Embryonic facial prominence (tissue), 1 donor: ENCODE measurements around the gene KLK2.

ENCODE experiments used
- DNase-seq: peaks from one replicate; pipeline ENCODE4 v3.0.0-alpha.2; 2016; ENCODE audit errors: extremely low spot score

The KLK2 gene

DNA sequence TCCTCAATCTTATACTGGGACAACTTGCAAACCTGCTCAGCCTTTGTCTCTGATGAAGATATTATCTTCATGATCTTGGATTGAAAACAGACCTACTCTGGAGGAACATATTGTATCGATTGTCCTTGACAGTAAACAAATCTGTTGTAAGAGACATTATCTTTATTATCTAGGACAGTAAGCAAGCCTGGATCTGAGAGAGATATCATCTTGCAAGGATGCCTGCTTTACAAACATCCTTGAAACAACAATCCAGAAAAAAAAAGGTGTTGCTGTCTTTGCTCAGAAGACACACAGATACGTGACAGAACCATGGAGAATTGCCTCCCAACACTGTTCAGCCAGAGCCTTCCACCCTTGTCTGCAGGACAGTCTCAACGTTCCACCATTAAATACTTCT, 22.5 kb upstream of the KLK2 start:
- no peak for DNase-seq

DNA sequence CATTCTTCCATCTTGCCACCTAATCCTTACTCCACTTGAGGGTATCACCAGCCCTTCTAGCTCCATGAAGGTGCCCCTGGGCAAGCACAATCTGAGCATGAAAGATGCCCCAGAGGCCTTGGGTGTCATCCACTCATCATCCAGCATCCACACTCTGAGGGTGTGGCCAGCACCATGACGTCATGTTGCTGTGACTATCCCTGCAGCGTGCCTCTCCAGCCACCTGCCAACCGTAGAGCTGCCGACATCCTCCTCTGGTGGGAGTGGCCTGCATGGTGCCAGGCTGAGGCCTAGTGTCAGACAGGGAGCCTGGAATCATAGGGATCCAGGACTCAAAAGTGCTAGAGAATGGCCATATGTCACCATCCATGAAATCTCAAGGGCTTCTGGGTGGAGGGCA, 21.6 kb upstream of the KLK2 start:
- no peak for DNase-seq

DNA sequence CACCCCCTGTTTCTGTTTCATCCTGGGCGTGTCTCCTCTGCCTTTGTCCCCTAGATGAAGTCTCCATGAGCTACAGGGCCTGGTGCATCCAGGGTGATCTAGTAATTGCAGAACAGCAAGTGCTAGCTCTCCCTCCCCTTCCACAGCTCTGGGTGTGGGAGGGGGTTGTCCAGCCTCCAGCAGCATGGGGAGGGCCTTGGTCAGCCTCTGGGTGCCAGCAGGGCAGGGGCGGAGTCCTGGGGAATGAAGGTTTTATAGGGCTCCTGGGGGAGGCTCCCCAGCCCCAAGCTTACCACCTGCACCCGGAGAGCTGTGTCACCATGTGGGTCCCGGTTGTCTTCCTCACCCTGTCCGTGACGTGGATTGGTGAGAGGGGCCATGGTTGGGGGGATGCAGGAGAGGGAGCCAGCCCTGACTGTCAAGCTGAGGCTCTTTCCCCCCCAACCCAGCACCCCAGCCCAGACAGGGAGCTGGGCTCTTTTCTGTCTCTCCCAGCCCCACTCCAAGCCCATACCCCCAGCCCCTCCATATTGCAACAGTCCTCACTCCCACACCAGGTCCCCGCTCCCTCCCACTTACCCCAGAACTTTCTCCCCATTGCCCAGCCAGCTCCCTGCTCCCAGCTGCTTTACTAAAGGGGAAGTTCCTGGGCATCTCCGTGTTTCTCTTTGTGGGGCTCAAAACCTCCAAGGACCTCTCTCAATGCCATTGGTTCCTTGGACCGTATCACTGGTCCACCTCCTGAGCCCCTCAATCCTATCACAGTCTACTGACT, 18.4 kb upstream of the KLK2 start, which contains the start of gene KLK3:
Gene KLK3, plus strand, starts transcription at position 280 of the 775 bp plus-strand sequence. Its CDS starts 41 bp downstream, at position 321.
- DNase-seq: no peak

DNA sequence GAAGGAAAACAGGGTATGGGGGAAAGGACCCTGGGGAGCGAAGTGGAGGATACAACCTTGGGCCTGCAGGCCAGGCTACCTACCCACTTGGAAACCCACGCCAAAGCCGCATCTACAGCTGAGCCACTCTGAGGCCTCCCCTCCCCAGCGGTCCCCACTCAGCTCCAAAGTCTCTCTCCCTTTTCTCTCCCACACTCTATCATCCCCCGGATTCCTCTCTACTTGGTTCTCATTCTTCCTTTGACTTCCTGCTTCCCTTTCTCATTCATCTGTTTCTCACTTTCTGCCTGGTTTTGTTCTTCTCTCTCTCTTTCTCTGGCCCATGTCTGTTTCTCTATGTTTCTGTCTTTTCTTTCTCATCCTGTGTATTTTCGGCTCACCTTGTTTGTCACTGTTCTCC, 15.9 kb upstream of the KLK2 start:
- DNase-seq: no peak

DNA sequence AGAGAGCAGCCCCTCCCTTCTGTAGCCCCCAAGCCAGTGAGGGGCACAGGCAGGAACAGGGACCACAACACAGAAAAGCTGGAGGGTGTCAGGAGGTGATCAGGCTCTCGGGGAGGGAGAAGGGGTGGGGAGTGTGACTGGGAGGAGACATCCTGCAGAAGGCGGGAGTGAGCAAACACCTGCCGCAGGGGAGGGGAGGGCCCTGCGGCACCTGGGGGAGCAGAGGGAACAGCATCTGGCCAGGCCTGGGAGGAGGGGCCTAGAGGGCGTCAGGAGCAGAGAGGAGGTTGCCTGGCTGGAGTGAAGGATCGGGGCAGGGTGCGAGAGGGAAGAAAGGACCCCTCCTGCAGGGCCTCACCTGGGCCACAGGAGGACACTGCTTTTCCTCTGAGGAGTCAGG, 14.4 kb upstream of the KLK2 start:
- DNase-seq: no peak

DNA sequence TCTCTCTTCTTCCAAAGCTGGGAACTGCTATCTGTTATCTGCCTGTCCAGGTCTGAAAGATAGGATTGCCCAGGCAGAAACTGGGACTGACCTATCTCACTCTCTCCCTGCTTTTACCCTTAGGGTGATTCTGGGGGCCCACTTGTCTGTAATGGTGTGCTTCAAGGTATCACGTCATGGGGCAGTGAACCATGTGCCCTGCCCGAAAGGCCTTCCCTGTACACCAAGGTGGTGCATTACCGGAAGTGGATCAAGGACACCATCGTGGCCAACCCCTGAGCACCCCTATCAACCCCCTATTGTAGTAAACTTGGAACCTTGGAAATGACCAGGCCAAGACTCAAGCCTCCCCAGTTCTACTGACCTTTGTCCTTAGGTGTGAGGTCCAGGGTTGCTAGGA, 13.4 kb upstream of the KLK2 start:
- no peak for DNase-seq

DNA sequence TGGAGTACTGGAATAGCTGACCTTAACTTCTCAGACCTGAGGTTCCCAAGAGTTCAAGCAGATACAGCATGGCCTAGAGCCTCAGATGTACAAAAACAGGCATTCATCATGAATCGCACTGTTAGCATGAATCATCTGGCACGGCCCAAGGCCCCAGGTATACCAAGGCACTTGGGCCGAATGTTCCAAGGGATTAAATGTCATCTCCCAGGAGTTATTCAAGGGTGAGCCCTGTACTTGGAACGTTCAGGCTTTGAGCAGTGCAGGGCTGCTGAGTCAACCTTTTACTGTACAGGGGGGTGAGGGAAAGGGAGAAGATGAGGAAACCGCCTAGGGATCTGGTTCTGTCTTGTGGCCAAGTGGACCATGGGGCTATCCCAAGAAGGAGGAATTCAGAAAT, 12.2 kb upstream of the KLK2 start:
- DNase-seq: no peak

DNA sequence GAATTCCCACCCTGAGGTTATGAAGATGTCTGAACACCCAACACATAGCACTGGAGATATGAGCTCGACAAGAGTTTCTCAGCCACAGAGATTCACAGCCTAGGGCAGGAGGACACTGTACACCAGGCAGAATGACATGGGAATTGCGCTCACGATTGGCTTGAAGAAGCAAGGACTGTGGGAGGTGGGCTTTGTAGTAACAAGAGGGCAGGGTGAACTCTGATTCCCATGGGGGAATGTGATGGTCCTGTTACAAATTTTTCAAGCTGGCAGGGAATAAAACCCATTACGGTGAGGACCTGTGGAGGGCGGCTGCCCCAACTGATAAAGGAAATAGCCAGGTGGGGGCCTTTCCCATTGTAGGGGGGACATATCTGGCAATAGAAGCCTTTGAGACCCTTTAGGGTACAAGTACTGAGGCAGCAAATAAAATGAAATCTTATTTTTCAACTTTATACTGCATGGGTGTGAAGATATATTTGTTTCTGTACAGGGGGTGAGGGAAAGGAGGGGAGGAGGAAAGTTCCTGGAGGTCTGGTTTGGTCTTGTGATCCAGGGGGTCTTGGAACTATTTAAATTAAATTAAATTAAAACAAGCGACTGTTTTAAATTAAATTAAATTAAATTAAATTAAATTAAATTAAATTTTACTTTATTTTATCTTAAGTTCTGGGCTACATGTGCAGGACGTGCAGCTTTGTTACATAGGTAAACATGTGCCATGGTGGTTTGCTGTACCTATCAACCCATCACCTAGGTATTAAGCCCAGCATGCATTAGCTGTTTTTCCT, 11.5 kb upstream of the KLK2 start:
- no peak for DNase-seq

DNA sequence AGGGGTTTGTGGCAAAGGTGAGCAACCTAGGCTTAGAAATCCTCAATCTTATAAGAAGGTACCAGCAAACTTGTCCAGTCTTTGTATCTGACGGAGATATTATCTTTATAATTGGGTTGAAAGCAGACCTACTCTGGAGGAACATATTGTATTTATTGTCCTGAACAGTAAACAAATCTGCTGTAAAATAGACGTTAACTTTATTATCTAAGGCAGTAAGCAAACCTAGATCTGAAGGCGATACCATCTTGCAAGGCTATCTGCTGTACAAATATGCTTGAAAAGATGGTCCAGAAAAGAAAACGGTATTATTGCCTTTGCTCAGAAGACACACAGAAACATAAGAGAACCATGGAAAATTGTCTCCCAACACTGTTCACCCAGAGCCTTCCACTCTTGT, 3.8 kb upstream of the KLK2 start:
- no peak for DNase-seq

DNA sequence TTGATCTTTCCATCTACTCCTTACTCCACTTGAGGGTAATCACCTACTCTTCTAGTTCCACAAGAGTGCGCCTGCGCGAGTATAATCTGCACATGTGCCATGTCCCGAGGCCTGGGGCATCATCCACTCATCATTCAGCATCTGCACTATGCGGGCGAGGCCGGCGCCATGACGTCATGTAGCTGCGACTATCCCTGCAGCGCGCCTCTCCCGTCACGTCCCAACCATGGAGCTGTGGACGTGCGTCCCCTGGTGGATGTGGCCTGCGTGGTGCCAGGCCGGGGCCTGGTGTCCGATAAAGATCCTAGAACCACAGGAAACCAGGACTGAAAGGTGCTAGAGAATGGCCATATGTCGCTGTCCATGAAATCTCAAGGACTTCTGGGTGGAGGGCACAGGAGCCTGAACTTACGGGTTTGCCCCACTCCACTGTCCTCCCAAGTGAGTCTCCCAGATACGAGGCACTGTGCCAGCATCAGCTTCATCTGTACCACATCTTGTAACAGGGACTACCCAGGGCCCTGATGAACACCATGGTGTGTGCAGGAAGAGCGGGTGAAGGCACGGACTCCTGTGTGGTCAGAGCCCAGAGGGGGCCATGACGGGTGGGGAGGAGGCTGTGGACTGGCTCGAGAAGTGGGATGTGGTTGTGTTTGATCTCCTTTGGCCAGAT, 2.7 kb upstream of the KLK2 start:
- no peak for DNase-seq

DNA sequence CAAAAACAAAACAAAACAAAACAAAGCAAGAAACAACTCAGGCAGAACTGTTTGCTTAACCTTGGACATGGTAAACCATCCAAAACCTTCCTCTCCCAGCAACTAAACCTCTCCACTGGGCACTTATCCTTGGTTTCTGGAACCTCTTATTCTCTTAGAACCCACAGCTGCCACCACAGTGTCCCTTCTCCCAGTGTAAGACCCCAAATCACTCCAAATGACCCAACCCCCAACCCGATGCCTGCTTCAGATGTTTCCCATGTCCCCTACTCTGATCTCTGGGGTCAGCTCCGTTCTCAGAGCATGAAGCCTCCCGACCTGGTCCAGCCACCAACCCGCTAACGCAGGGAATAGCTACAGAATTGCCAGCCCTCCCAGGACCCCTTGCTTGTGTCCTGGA, 972 bp downstream of the KLK2 start:
- no peak for DNase-seq

DNA sequence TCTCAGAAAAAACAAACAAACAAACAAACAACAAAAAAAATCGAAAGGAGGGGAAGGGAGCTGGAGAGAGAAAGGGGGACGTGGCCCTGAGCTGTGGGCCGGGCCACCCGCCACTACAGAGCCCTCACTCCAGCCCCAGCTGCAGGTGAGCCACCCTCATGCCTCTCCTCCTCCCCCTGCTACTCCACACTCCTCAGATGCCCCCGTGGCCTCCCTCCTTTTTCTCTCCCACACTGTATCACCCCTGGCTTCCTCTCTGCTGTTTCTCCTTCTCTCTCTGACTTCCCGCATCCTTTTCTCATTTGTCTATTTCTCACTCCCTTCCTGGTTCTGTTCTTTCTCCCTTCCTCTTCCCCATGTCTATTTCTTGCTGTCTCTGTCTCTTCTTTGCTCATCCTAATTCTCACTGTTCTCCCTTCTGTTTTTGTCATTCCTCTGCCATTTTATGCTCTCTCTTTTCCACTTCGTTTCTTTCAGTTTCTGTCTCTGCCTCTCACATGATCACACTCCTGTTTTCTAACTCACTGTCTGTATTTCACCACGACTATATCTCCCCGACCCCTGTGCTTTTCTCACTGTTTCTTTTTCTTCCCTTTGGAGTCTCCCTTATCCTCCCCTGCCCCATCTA, 2.7 kb downstream of the KLK2 start:
- no peak for DNase-seq

DNA sequence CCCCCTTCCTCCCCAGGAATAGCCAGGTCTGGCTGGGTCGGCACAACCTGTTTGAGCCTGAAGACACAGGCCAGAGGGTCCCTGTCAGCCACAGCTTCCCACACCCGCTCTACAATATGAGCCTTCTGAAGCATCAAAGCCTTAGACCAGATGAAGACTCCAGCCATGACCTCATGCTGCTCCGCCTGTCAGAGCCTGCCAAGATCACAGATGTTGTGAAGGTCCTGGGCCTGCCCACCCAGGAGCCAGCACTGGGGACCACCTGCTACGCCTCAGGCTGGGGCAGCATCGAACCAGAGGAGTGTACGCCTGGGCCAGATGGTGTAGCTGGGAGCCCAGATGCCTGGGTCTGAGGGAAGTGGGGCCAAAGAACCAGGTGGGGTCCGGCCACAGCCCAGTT, 3.2 kb downstream of the KLK2 start:
- DNase-seq: no peak

DNA sequence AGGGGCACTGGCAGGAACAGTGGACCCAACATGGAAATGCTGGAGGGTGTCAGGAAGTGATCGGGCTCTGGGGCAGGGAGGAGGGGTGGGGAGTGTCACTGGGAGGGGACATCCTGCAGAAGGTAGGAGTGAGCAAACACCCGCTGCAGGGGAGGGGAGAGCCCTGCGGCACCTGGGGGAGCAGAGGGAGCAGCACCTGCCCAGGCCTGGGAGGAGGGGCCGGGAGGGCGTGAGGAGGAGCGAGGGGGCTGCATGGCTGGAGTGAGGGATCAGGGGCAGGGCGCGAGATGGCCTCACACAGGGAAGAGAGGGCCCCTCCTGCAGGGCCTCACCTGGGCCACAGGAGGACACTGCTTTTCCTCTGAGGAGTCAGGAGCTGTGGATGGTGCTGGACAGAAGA, 4.1 kb downstream of the KLK2 start:
- DNase-seq: no peak

DNA sequence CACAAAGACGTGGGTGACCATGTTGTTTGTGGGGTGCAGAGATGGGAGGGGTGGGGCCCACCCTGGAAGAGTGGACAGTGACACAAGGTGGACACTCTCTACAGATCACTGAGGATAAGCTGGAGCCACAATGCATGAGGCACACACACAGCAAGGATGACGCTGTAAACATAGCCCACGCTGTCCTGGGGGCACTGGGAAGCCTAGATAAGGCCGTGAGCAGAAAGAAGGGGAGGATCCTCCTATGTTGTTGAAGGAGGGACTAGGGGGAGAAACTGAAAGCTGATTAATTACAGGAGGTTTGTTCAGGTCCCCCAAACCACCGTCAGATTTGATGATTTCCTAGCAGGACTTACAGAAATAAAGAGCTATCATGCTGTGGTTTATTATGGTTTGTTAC, 5.6 kb downstream of the KLK2 start:
- DNase-seq: no peak

DNA sequence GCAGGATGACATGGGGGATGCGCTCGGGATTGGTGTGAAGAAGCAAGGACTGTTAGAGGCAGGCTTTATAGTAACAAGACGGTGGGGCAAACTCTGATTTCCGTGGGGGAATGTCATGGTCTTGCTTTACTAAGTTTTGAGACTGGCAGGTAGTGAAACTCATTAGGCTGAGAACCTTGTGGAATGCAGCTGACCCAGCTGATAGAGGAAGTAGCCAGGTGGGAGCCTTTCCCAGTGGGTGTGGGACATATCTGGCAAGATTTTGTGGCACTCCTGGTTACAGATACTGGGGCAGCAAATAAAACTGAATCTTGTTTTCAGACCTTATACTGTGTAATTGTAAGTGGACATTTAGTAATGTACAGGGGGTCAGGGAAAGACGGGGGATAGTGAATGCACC, 7.0 kb downstream of the KLK2 start:
- DNase-seq: no peak

DNA sequence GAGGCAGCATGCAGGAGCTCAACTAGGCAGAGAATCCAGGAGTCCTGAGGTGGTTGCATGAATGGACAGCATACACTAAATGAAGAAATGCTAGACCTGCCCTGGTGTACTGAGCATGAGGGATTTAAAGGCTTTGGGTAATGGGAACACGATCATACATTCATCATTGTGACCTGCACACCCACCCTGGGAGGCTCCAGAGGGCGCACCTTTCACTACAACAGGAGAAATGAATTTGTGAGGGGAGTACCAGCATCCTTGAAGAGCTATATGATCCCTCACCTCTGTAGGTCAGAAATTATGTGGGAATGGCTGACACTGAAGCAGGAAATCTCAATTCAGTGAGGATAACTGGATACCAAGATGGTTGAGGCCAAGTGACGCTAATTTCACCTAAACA, 8.9 kb downstream of the KLK2 start:
- DNase-seq: no peak

DNA sequence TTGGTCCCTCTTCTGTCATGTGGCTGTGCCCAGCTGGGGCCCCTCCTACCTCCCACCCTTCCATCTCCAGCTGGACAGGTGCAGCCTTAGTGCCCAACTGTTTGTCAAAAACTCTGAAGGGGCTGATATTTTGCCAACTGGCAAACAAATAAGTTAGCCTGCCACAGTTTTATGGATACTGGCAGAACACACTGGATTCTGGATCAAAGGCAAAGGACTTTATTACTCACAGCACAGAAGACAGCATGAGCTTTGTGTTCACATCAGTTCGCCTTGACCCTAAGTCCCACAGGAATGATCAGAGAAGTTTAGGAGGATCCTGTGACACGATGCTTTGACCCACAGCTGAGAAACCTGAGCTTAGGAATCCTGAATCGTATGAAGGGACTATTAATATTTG, 16.4 kb downstream of the KLK2 start:
- DNase-seq: no peak

DNA sequence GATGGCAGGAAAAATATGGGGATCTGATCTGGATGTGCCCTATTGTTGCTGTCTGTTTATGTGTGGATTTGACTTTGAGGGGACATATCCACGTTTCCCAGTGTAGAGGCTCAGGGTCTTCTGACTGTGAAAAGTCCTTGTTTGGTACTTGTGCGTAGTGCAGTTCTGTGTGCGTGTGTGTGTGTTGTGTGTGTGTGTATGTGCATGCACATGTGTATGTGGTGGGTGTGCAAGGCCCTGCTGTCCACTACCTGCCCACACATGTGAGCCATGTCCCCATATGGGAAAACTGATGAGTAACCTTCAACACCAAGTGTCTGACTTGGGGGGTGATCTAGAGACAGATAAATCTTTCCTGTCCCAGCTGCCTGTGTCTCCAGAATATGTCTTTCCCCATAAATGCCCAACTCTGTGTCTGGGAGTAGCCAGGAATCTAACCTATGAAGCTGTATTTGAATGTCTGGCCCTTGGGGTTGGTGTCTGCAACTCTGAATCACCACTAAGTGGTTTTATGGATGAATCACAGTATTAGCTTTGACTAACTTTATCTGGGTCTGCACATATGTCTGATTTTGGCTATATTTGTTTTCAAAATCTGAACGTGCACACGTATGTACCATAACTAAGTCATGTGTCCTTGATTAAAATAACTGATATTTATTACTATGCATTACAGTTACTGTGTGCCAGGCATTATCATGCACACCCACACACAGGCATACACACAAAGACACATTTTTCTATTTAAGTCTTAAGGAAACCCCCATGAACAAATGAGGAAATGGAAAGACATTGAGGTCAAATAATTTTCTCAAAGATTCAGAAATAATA, 17.4 kb downstream of the KLK2 start:
- no peak for DNase-seq

DNA sequence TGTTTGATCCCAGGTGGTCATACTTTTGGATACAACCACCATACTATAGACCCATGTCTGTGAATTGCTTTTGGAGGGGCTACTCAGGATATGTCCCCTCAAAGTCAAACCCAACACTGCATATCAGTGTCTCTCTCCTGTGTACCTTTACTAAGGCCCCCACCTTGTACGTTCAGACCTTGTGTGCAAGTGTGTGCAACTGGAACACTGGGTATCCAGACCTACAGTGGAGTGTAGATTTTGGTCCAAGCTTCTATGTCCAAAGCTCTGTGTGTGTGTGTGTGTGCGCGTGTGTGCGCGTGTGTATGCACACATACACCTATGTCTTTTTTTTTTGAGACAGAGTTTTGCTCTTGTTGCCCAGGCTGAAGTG, 18.0 kb downstream of the KLK2 start:
- no peak for DNase-seq

DNA sequence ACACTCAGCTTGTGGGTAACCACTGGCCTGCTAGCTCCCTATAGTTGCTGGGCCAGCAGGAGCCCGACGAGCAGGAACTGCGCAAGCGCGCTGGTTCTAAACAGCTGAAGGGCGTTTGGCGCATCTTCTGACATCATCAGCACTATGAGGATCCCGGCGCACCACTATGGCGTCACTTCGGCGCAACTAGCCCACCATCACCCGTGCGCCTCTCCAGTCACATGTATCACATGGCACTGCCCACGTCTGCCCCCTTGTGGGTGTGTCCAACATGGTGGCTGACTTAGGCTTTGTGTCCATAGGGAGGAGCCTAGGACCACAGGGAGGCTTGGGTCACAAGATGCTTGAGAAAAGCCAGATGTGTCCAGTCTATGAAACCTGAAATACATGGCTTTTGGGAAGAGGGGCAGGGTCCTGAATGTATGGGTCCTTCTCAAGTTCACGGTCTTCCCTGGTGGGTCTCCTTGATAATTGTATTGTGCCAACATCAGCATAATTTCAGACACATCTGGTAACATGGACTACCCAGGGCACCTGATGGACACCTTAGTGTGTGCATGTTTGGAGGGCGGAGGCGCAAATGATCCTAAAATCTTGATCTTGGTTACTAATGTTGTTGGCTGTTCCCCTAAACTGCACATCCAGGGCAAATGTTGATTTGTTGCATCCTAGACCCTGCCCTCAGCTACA, 20.0 kb downstream of the KLK2 start:
- no peak for DNase-seq
